ENCODE data around the gene WNT11.

DNA sequence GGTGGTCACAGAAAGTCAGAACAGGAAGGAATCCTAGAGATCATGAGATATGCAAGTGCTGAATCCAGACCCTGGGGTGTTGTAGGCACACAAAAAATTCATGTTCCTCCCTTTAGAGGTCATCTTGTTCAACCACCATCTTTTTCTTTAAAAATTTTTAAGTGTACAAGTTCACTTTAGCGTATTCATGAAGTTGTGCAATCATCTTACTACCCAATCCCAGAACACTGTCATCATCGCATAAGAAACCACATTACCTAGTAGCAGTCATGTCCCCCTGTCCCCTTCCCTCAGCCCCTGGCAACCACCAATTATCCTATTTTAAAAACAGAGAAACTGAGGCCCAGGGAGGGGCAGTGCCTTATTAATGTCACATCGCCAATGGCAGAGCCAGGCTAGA is 20.3 kb upstream of the WNT11 start:
- no peak for TF ChIP-seq RAD21 (conservative IDR thresholded peaks at IDR 0.05)
- TF ChIP-seq EZH2 (IDR thresholded peaks at IDR 0.05; ENCODE audit: borderline replicate concordance, insufficient read depth, low read length, poor library complexity, severe bottlenecking) = no peak
- TF ChIP-seq, protein P1, sequence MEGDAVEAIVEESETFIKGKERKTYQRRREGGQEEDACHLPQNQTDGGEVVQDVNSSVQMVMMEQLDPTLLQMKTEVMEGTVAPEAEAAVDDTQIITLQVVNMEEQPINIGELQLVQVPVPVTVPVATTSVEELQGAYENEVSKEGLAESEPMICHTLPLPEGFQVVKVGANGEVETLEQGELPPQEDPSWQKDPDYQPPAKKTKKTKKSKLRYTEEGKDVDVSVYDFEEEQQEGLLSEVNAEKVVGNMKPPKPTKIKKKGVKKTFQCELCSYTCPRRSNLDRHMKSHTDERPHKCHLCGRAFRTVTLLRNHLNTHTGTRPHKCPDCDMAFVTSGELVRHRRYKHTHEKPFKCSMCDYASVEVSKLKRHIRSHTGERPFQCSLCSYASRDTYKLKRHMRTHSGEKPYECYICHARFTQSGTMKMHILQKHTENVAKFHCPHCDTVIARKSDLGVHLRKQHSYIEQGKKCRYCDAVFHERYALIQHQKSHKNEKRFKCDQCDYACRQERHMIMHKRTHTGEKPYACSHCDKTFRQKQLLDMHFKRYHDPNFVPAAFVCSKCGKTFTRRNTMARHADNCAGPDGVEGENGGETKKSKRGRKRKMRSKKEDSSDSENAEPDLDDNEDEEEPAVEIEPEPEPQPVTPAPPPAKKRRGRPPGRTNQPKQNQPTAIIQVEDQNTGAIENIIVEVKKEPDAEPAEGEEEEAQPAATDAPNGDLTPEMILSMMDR (IDR thresholded peaks at IDR 0.05; ENCODE audit: poor library complexity, severe bottlenecking) = no peak
- no peak for TF ChIP-seq SMC3 (conservative IDR thresholded peaks at IDR 0.05; ENCODE audit: poor library complexity)
- TF ChIP-seq, protein P2, sequence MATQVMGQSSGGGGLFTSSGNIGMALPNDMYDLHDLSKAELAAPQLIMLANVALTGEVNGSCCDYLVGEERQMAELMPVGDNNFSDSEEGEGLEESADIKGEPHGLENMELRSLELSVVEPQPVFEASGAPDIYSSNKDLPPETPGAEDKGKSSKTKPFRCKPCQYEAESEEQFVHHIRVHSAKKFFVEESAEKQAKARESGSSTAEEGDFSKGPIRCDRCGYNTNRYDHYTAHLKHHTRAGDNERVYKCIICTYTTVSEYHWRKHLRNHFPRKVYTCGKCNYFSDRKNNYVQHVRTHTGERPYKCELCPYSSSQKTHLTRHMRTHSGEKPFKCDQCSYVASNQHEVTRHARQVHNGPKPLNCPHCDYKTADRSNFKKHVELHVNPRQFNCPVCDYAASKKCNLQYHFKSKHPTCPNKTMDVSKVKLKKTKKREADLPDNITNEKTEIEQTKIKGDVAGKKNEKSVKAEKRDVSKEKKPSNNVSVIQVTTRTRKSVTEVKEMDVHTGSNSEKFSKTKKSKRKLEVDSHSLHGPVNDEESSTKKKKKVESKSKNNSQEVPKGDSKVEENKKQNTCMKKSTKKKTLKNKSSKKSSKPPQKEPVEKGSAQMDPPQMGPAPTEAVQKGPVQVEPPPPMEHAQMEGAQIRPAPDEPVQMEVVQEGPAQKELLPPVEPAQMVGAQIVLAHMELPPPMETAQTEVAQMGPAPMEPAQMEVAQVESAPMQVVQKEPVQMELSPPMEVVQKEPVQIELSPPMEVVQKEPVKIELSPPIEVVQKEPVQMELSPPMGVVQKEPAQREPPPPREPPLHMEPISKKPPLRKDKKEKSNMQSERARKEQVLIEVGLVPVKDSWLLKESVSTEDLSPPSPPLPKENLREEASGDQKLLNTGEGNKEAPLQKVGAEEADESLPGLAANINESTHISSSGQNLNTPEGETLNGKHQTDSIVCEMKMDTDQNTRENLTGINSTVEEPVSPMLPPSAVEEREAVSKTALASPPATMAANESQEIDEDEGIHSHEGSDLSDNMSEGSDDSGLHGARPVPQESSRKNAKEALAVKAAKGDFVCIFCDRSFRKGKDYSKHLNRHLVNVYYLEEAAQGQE (IDR thresholded peaks at IDR 0.05; ENCODE audit: borderline replicate concordance) = no peak
- no peak for TF ChIP-seq POLR2AphosphoS5 (IDR thresholded peaks at IDR 0.05)
